ENCODE measurements around the gene CMTM4. TPM values are rescaled to one million over a fixed set of nuclear protein-coding genes. Genes with fewer than 3 reads are reported as not detected.
A peak's percentile ranks its signal among the peaks of the same experiment; 100 is the strongest.

The CMTM4 gene
- total and polyA plus RNA-seq, 2 experiments from 2014 or later, result 3.5 to 21.1 TPM

DNA sequence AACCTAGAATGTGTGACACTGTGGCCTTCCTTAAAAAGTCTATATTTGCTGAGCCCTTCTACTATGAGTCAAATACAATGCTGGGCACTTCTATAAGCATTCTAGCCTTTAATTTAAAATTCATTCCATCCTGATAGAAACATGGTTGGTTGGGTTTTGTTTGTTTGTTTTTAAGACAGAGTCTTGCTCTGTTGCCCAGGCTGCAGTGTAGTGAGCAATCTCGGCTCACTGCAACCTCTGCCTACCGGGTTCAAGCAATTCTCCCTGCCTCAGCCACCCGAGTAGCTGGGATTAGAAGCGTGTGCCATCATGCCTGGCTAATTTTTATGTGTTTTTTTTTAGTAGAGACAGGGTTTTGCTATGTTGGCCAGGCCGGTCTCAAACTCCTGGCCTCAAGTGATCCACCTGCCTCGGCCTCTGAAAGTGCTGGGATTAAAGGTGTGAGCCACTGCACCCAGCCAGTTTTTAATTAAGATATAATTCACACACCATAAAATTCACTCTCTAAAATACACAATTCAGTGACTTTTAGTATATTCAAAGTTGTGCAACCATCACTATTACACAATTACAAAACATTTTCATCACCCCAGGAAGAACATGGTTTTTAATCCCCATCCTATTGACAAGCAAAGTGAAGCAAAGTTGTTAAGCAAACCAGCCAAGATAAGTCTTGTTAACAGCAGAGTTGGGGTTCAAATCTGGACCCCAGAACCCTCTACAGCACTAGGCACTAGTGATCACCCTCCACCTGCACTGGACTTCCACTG, 42.8 kb downstream of the CMTM4 start:
- WGBS, 2 experiments (ENCODE audit: low coverage in 1 of 2, low lambda C conversion rate in 2 of 2, missing lambda C conversion rate in 2 of 2), result 91 to 92% methylated on average over 6 of the region's 6 CpGs
- Histone ChIP-seq H2AFZ (no peak overlapping the region), H3K27ac (no peak overlapping the region), H3K36me3 (ENCODE audit: low read depth) (no peaks in the 10 kb centered on the region), H3K4me2 (ENCODE audit: unreplicated experiment) (no peak overlapping the region), H4K20me1 (ENCODE audit: insufficient read depth) (no peaks in the 10 kb centered on the region), H3K4me1 (ENCODE audit: insufficient read depth) (peaks cover 12% of the 10 kb centered on the region), H3K27me3 (replicated peaks; ENCODE audit: insufficient read depth) (no peaks in the 10 kb centered on the region), H3K79me2 (ENCODE audit: insufficient read depth) (peaks cover 39% of the 10 kb centered on the region), H3K9ac (no peak overlapping the region), H3K4me3 (no peak overlapping the region), H3K9me3 (ENCODE audit: low read depth) (no peaks in the 10 kb centered on the region), H3K9me2 (ENCODE audit: insufficient read depth) (no peaks in the 10 kb centered on the region), H3F3A (ENCODE audit: insufficient read depth) (peaks cover 7% of the 10 kb centered on the region)
- peak; percentile 30 for DNase-seq
- in situ Hi-C loops (cut with MboI), result no loop called here
- no peak for TF ChIP-seq EZH2 (IDR thresholded peaks at IDR 0.05; ENCODE audit: insufficient read depth, poor library complexity, severe bottlenecking)
- TF ChIP-seq EZH2phosphoT487 (IDR thresholded peaks at IDR 0.05; ENCODE audit: insufficient read depth, low read depth), result no peak

GRCh38 chr16:66652661-66653360, 43.7 kb downstream of the CMTM4 start:
- H3K4me3 ChIP-seq, result no peak overlapping the region
- no peaks in the 10 kb centered on the region for H3K9me3 ChIP-seq (ENCODE audit: low read depth)
- no peaks in the 10 kb centered on the region for H3K27me3 ChIP-seq (replicated peaks; ENCODE audit: insufficient read depth)
- no peak overlapping the region for H3K27ac ChIP-seq
- no peaks in the 10 kb centered on the region for H3K36me3 ChIP-seq (ENCODE audit: low read depth)
- H3K4me2 ChIP-seq (ENCODE audit: unreplicated experiment), result no peak overlapping the region
- H3K9ac ChIP-seq, result no peak overlapping the region
- WGBS, 2 experiments (ENCODE audit: low coverage in 1 of 2, low lambda C conversion rate in 2 of 2, missing lambda C conversion rate in 2 of 2), result 68 to 74% methylated on average over 7 of the region's 7 CpGs
- no peak overlapping the region for H2AFZ ChIP-seq
- no peaks in the 10 kb centered on the region for H3K9me2 ChIP-seq (ENCODE audit: insufficient read depth)
- peaks cover 6% of the 10 kb centered on the region; the same call in 1 of the 2 replicates for H3F3A ChIP-seq (ENCODE audit: insufficient read depth)
- H3K4me1 ChIP-seq (ENCODE audit: insufficient read depth), result peaks cover 12% of the 10 kb centered on the region
- H4K20me1 ChIP-seq (ENCODE audit: insufficient read depth), result no peaks in the 10 kb centered on the region
- no peak for TF ChIP-seq EZH2phosphoT487 (IDR thresholded peaks at IDR 0.05; ENCODE audit: insufficient read depth, low read depth)
- TF ChIP-seq EZH2 (IDR thresholded peaks at IDR 0.05; ENCODE audit: insufficient read depth, poor library complexity, severe bottlenecking), result no peak
- H3K79me2 ChIP-seq (ENCODE audit: insufficient read depth), result peaks cover 34% of the 10 kb centered on the region
- peak; percentile 26 for DNase-seq
- in situ Hi-C loops (cut with MboI), result no loop called here

GRCh38 chr16:66651965-66652364, 44.6 kb downstream of the CMTM4 start:
- WGBS, 2 experiments (ENCODE audit: low coverage in 1 of 2, low lambda C conversion rate in 2 of 2, missing lambda C conversion rate in 2 of 2), result 98 to 100% methylated on average over 6 of the region's 6 CpGs

DNA sequence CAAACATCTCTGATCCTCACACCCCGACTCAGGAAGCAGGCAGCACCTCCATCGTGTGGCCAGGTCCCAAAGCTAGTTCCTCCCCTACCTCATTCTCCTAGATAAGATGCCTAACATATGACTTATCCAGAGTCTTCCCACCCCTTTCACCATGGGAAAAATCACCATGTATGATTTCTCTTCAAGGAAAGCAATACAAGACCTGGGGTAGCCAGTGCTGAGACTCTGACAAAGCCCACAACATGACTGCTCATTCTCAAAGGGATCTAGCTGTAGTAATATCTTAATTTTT, 45.1 kb downstream of the CMTM4 start:
- Histone ChIP-seq H3K9me2 (ENCODE audit: insufficient read depth) (no peaks in the 10 kb centered on the region), H2AFZ (peak overlapping the region; percentile 72), H4K20me1 (ENCODE audit: insufficient read depth) (no peaks in the 10 kb centered on the region), H3K4me1 (ENCODE audit: insufficient read depth) (peaks cover 7% of the 10 kb centered on the region), H3K36me3 (ENCODE audit: low read depth) (no peaks in the 10 kb centered on the region), H3K9me3 (ENCODE audit: low read depth) (no peaks in the 10 kb centered on the region), H3K79me2 (ENCODE audit: insufficient read depth) (peaks cover 34% of the 10 kb centered on the region), H3F3A (ENCODE audit: insufficient read depth) (peaks cover 6% of the 10 kb centered on the region; the same call in 1 of the 2 replicates), H3K27ac (no peak overlapping the region), H3K27me3 (replicated peaks; ENCODE audit: insufficient read depth) (no peaks in the 10 kb centered on the region), H3K9ac (no peak overlapping the region), H3K4me2 (ENCODE audit: unreplicated experiment) (peak overlapping the region; percentile 47), H3K4me3 (no peak overlapping the region)
- in situ Hi-C loops (cut with MboI), result no loop called here
- DNase-seq, result no peak
- no peak for TF ChIP-seq EZH2phosphoT487 (IDR thresholded peaks at IDR 0.05; ENCODE audit: insufficient read depth, low read depth)
- no peak for TF ChIP-seq EZH2 (IDR thresholded peaks at IDR 0.05; ENCODE audit: insufficient read depth, poor library complexity, severe bottlenecking)
- WGBS, 2 experiments (ENCODE audit: low coverage in 1 of 2, low lambda C conversion rate in 2 of 2, missing lambda C conversion rate in 2 of 2), result 73 to 75% methylated on average over 2 of the region's 2 CpGs

More at GRCh38 chr16:66651965-66652364, 44.6 kb downstream of the CMTM4 start:
- Histone ChIP-seq H3K36me3 (ENCODE audit: low read depth) (no peaks in the 10 kb centered on the region), H3K9ac (no peak overlapping the region), H4K20me1 (ENCODE audit: insufficient read depth) (no peaks in the 10 kb centered on the region), H3K4me1 (ENCODE audit: insufficient read depth) (peaks cover 12% of the 10 kb centered on the region), H3K9me3 (ENCODE audit: low read depth) (no peaks in the 10 kb centered on the region), H3K4me3 (no peak overlapping the region), H3K27ac (no peak overlapping the region), H2AFZ (no peak overlapping the region), H3K9me2 (ENCODE audit: insufficient read depth) (no peaks in the 10 kb centered on the region), H3K79me2 (ENCODE audit: insufficient read depth) (peaks cover 34% of the 10 kb centered on the region), H3F3A (ENCODE audit: insufficient read depth) (peaks cover 6% of the 10 kb centered on the region; the same call in 1 of the 2 replicates), H3K27me3 (replicated peaks; ENCODE audit: insufficient read depth) (no peaks in the 10 kb centered on the region), H3K4me2 (ENCODE audit: unreplicated experiment) (no peak overlapping the region)
- in situ Hi-C loops (cut with MboI), result no loop called here
- TF ChIP-seq EZH2 (IDR thresholded peaks at IDR 0.05; ENCODE audit: insufficient read depth, poor library complexity, severe bottlenecking) (no peak), EZH2phosphoT487 (IDR thresholded peaks at IDR 0.05; ENCODE audit: insufficient read depth, low read depth) (no peak)
- DNase-seq, result no peak
